Liver (tissue), 9 donors: ENCODE measurements around the gene RYR2. TPM values are rescaled to one million over a fixed set of nuclear protein-coding genes. Genes with fewer than 3 reads are reported as not detected.

Experiments
- DNase-seq: peaks from one replicate; pipeline ENCODE4 v3.0.0-alpha.2; 2017; ENCODE audit warnings: low spot score
- H3K27ac ChIP-seq, 2 donors: one replicate each; pipeline ENCODE4 v1.7.0; 2013; ENCODE audit warnings: inconsistent platforms in 2 of 2, low read length in 2 of 2, control low read depth in 1 of 2, low read depth in 1 of 2, mild to moderate bottlenecking in 1 of 2
- H3K27me3 ChIP-seq, 4 donors: one replicate each; pipeline versions ENCODE4 v1.6.1 to v1.7.0; 2013; ENCODE audit warnings: low read length in 3 of 4, inconsistent platforms in 1 of 4, mild to moderate bottlenecking in 1 of 4, moderate library complexity in 1 of 4; ENCODE audit not compliant: control insufficient read depth in 4 of 4, insufficient read depth in 4 of 4
- H3K36me3 ChIP-seq, 4 donors: one replicate each; pipeline versions ENCODE4 v1.6.1 to v1.7.0; 2013; ENCODE audit warnings: low read length in 3 of 4, mild to moderate bottlenecking in 3 of 4, low read depth in 1 of 4, moderate library complexity in 1 of 4; ENCODE audit not compliant: control insufficient read depth in 4 of 4, insufficient read depth in 3 of 4
- H3K4me1 ChIP-seq, 4 donors: one replicate each; pipeline versions ENCODE4 v1.6.1 to v1.7.0; 2013; ENCODE audit warnings: low read length in 3 of 4, mild to moderate bottlenecking in 3 of 4, moderate library complexity in 1 of 4; ENCODE audit not compliant: control insufficient read depth in 4 of 4, insufficient read depth in 4 of 4
- H3K4me3 ChIP-seq, 3 donors: one replicate each; pipeline versions ENCODE4 v1.6.1 to v1.7.0; 2013; ENCODE audit warnings: low read length in 3 of 3, control low read depth in 1 of 3, low read depth in 1 of 3, mild to moderate bottlenecking in 1 of 3
- H3K9ac ChIP-seq, 2 donors: one replicate each; pipeline ENCODE4 v1.7.0; 2013; ENCODE audit warnings: low read length in 2 of 2, mild to moderate bottlenecking in 2 of 2, moderate library complexity in 2 of 2, control low read depth in 1 of 2, low read depth in 1 of 2
- H3K9me3 ChIP-seq, 4 donors: one replicate each; pipeline versions ENCODE4 v1.6.1 to v1.7.0; 2013; ENCODE audit warnings: low read length in 3 of 4; ENCODE audit not compliant: control insufficient read depth in 4 of 4
- ATF3 ChIP-seq: IDR thresholded peaks from 2 replicates; pipeline ENCODE4 v1.6.1; 2016; ENCODE audit warnings: antibody characterized with exemption
- EGR1 ChIP-seq, 2 donors: IDR thresholded peaks; 2 replicates each; pipeline ENCODE4 v1.6.1; 2016 to 2018; ENCODE audit warnings: antibody characterized with exemption in 2 of 2, low read depth in 2 of 2
- FOXA1 ChIP-seq: IDR thresholded peaks from 2 replicates; pipeline ENCODE4 v1.6.1; 2016; ENCODE audit warnings: antibody characterized with exemption
- FOXA2 ChIP-seq: IDR thresholded peaks from 2 replicates; pipeline ENCODE4 v1.6.1; 2016; ENCODE audit warnings: antibody characterized with exemption
- GABPA ChIP-seq, 2 donors: IDR thresholded peaks in 1 of 2; conservative IDR thresholded peaks in 1 of 2; 2 replicates each; pipeline ENCODE4 v1.6.1; 2016; ENCODE audit warnings: antibody characterized with exemption in 2 of 2, mild to moderate bottlenecking in 1 of 2, moderate library complexity in 1 of 2
- HNF4A ChIP-seq, 2 donors: conservative IDR thresholded peaks; 2 replicates each; pipeline ENCODE4 v1.6.1; 2016; ENCODE audit warnings: antibody characterized with exemption in 2 of 2, mild to moderate bottlenecking in 2 of 2
- JUND ChIP-seq, 2 donors: IDR thresholded peaks; 2 replicates each; pipeline ENCODE4 v1.6.1; 2016; ENCODE audit warnings: antibody characterized with exemption in 2 of 2
- NR2F2 ChIP-seq: IDR thresholded peaks from 2 replicates; pipeline ENCODE4 v1.6.1; 2016; ENCODE audit warnings: antibody characterized with exemption
- RAD21 ChIP-seq, 2 donors: IDR thresholded peaks; 2 replicates each; pipeline ENCODE4 v1.6.1; 2016; ENCODE audit warnings: antibody characterized with exemption in 2 of 2, mild to moderate bottlenecking in 2 of 2
- RXRA ChIP-seq, 2 donors: IDR thresholded peaks; 2 replicates each; pipeline ENCODE4 v1.6.1; 2017 to 2018; ENCODE audit warnings: antibody characterized with exemption in 2 of 2, mild to moderate bottlenecking in 1 of 2
- SP1 ChIP-seq: IDR thresholded peaks from 2 replicates; pipeline ENCODE4 v1.6.1; 2018; ENCODE audit warnings: antibody characterized with exemption, mild to moderate bottlenecking
- TAF1 ChIP-seq: conservative IDR thresholded peaks from 2 replicates; pipeline ENCODE4 v1.6.1; 2016; ENCODE audit warnings: antibody characterized with exemption, mild to moderate bottlenecking
- WGBS: extraction: QIAGEN DNeasy Blood & Tissue Kit; methylation state at CpG from one replicate; pipeline ENCODE4 v1.1.7; 2013; 5-methylcytosine and 5-hydroxymethylcytosine counted together
- polyA plus RNA-seq, 2 donors: library from polyadenylated mRNA; stranded (reverse) in 1 of 2; unstranded in 1 of 2; fragments of 200-250 nt in 1 of 2; fragments of >200 nt in 1 of 2; fragmentation: Nextera tagmentation in 1 of 2; extraction: Ambion mirVana in 1 of 2; gene quantifications; one replicate each; pipeline versions ENCODE4 v1.2.1 to v1.2.3, GENCODE V29; 2013 to 2015
- total RNA-seq, 2 donors: library from RNA; depleted of rRNA; stranded (reverse); fragments of >200 nt; gene quantifications; one replicate each; pipeline ENCODE4 v1.2.3, GENCODE V29; 2014
- TF ChIP-seq, protein P1 (sequence below): IDR thresholded peaks from 2 replicates; pipeline ENCODE4 v1.6.1; 2016; ENCODE audit warnings: antibody characterized with exemption
- TF ChIP-seq, protein P2 (sequence below): IDR thresholded peaks from 2 replicates; pipeline ENCODE4 v1.6.1; 2016; ENCODE audit warnings: antibody characterized with exemption, mild to moderate bottlenecking
- TF ChIP-seq, protein P3 (sequence below): fragments of 150-350 bp; IDR thresholded peaks from 2 replicates; pipeline ENCODE4 v1.5.1; 2017; ENCODE audit warnings: improper control_type of control experiment, low read depth, low read length; ENCODE audit not compliant: missing input control
- donor health status: healthy.
- donor health status: healthy.
- donor health status: healthy.
- donor health status: healthy.
- donor health status: healthy.

The RYR2 gene
- total and polyA plus RNA-seq, 4 donors = 0.06 to 0.75 (median 0.31) TPM

DNA sequence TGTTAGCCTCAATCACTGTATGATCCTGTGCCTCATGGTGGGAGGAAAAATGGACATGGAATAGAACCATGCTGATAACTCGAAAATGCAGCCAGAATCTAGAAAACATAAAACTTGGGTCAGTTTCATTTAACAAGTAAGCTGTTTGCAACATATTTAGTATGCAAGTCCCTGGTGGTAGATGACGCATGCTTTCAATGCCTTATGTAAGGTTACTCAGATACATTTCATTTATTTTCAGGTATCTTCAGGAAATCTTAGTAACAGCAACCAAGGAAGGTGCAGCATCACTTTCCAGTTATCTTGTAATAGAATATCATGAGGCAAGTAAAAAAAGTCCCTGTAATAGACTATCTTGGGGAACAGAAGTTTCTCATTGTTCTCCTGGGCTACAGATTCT lies 92.9 kb downstream of the RYR2 start:
- TF ChIP-seq TAF1 = no peak
- no peak for TF ChIP-seq NR2F2
- TF ChIP-seq RAD21 (IDR thresholded peaks at IDR 0.05) = no peak
- TF ChIP-seq, protein P1, sequence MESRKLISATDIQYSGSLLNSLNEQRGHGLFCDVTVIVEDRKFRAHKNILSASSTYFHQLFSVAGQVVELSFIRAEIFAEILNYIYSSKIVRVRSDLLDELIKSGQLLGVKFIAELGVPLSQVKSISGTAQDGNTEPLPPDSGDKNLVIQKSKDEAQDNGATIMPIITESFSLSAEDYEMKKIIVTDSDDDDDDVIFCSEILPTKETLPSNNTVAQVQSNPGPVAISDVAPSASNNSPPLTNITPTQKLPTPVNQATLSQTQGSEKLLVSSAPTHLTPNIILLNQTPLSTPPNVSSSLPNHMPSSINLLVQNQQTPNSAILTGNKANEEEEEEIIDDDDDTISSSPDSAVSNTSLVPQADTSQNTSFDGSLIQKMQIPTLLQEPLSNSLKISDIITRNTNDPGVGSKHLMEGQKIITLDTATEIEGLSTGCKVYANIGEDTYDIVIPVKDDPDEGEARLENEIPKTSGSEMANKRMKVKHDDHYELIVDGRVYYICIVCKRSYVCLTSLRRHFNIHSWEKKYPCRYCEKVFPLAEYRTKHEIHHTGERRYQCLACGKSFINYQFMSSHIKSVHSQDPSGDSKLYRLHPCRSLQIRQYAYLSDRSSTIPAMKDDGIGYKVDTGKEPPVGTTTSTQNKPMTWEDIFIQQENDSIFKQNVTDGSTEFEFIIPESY = no peak
- TF ChIP-seq JUND (IDR thresholded peaks at IDR 0.05) = no peak
- no peak for TF ChIP-seq RXRA (IDR thresholded peaks at IDR 0.05)
- TF ChIP-seq, protein P2, sequence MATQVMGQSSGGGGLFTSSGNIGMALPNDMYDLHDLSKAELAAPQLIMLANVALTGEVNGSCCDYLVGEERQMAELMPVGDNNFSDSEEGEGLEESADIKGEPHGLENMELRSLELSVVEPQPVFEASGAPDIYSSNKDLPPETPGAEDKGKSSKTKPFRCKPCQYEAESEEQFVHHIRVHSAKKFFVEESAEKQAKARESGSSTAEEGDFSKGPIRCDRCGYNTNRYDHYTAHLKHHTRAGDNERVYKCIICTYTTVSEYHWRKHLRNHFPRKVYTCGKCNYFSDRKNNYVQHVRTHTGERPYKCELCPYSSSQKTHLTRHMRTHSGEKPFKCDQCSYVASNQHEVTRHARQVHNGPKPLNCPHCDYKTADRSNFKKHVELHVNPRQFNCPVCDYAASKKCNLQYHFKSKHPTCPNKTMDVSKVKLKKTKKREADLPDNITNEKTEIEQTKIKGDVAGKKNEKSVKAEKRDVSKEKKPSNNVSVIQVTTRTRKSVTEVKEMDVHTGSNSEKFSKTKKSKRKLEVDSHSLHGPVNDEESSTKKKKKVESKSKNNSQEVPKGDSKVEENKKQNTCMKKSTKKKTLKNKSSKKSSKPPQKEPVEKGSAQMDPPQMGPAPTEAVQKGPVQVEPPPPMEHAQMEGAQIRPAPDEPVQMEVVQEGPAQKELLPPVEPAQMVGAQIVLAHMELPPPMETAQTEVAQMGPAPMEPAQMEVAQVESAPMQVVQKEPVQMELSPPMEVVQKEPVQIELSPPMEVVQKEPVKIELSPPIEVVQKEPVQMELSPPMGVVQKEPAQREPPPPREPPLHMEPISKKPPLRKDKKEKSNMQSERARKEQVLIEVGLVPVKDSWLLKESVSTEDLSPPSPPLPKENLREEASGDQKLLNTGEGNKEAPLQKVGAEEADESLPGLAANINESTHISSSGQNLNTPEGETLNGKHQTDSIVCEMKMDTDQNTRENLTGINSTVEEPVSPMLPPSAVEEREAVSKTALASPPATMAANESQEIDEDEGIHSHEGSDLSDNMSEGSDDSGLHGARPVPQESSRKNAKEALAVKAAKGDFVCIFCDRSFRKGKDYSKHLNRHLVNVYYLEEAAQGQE = no peak
- no peak for TF ChIP-seq SP1
- no peak for TF ChIP-seq FOXA1
- no peak for TF ChIP-seq EGR1 (IDR thresholded peaks at IDR 0.05; ENCODE audit: low read depth in 2 of 2)
- TF ChIP-seq GABPA (IDR thresholded peaks at IDR 0.05 in 1 of 2, conservative IDR thresholded peaks at IDR 0.05 in 1 of 2) = no peak
- no peak for DNase-seq
- Histone ChIP-seq H3K9me3 (peaks cover 0 to 10% (median 4%) of the 10 kb centered on the region in 4 donors), H3K36me3 (no peaks in the 10 kb centered on the region), H3K27me3 (peaks cover 0 to 2% (median 0%) of the 10 kb centered on the region in 4 donors), H3K27ac (no peak overlapping the region), H3K4me3 (no peak overlapping the region), H3K9ac (no peak overlapping the region), H3K4me1 (no peaks in the 10 kb centered on the region)
- 79% methylated on average over 2 of the region's 2 CpGs for WGBS

- TF ChIP-seq FOXA1 = no peak
- TF ChIP-seq FOXA2 = no peak
- no peak for TF ChIP-seq NR2F2
- TF ChIP-seq RXRA (IDR thresholded peaks at IDR 0.05) = no peak
- no peak for TF ChIP-seq ATF3
- TF ChIP-seq RAD21 (IDR thresholded peaks at IDR 0.05) = no peak
- TF ChIP-seq, protein P3, sequence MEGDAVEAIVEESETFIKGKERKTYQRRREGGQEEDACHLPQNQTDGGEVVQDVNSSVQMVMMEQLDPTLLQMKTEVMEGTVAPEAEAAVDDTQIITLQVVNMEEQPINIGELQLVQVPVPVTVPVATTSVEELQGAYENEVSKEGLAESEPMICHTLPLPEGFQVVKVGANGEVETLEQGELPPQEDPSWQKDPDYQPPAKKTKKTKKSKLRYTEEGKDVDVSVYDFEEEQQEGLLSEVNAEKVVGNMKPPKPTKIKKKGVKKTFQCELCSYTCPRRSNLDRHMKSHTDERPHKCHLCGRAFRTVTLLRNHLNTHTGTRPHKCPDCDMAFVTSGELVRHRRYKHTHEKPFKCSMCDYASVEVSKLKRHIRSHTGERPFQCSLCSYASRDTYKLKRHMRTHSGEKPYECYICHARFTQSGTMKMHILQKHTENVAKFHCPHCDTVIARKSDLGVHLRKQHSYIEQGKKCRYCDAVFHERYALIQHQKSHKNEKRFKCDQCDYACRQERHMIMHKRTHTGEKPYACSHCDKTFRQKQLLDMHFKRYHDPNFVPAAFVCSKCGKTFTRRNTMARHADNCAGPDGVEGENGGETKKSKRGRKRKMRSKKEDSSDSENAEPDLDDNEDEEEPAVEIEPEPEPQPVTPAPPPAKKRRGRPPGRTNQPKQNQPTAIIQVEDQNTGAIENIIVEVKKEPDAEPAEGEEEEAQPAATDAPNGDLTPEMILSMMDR = no peak
- TF ChIP-seq, protein P2 = no peak
- no peak for TF ChIP-seq JUND (IDR thresholded peaks at IDR 0.05)
- TF ChIP-seq HNF4A (conservative IDR thresholded peaks at IDR 0.05) = no peak
- TF ChIP-seq GABPA (IDR thresholded peaks at IDR 0.05 in 1 of 2, conservative IDR thresholded peaks at IDR 0.05 in 1 of 2) = no peak
- TF ChIP-seq EGR1 (IDR thresholded peaks at IDR 0.05; ENCODE audit: low read depth in 2 of 2) = no peak
- DNase-seq = no peak
- no peak overlapping the region for H3K27ac ChIP-seq
- peaks cover 0 to 2% (median 0%) of the 10 kb centered on the region in 4 donors for H3K27me3 ChIP-seq
- H3K9ac ChIP-seq = no peak overlapping the region
- no peak overlapping the region for H3K4me3 ChIP-seq
- no peaks in the 10 kb centered on the region for H3K36me3 ChIP-seq
- H3K4me1 ChIP-seq = no peaks in the 10 kb centered on the region
- no peaks in the 10 kb centered on the region for H3K9me3 ChIP-seq
Observed at GRCh38 chr1:237138551-237138950, 96.6 kb downstream of the RYR2 start.
